OCI-LY7 (cell line): ENCODE data around the gene GSTA5.
"Not testable (repeated sequence)": the region's sequence is repeated elsewhere in the genome, so short reads cannot be mapped to it uniquely, and the experiment has no call there.

Source experiments
- CTCF ChIP-seq: fragments of 200-600 bp; sonication (generic); conservative IDR thresholded peaks from 2 replicates; pipeline ENCODE4 v1.5.1; 2014; ENCODE audit warnings: mild to moderate bottlenecking, antibody characterized with exemption, low read length, moderate library complexity, mixed read lengths
- EZH2phosphoT487 ChIP-seq: fragments of 200-600 bp; sonication (generic); IDR thresholded peaks from 2 replicates; pipeline ENCODE4 v1.6.1; 2018; ENCODE audit warnings: low read depth, borderline replicate concordance, mild to moderate bottlenecking, mixed run types, antibody characterized with exemption, low read length, moderate library complexity, mixed read lengths

- TF ChIP-seq CTCF, EZH2phosphoT487: not testable (repeated sequence)
Observed at GRCh38 chr6:52789658-52790057, 51.0 kb downstream of the GSTA5 start.
